NCI-H128 (cell line): Measurements from ENCODE around the gene LST1.

Experiments used
- DNase-seq: peaks from one replicate; lab custom pipeline; 2025; ENCODE audit not compliant: unreplicated experiment; lab: John Stamatoyannopoulos, UW

The LST1 gene

GRCh38 chr6:31619805-31620585 lies 33.9 kb downstream of the LST1 start:
- peak; percentile 100 for DNase-seq

DNA sequence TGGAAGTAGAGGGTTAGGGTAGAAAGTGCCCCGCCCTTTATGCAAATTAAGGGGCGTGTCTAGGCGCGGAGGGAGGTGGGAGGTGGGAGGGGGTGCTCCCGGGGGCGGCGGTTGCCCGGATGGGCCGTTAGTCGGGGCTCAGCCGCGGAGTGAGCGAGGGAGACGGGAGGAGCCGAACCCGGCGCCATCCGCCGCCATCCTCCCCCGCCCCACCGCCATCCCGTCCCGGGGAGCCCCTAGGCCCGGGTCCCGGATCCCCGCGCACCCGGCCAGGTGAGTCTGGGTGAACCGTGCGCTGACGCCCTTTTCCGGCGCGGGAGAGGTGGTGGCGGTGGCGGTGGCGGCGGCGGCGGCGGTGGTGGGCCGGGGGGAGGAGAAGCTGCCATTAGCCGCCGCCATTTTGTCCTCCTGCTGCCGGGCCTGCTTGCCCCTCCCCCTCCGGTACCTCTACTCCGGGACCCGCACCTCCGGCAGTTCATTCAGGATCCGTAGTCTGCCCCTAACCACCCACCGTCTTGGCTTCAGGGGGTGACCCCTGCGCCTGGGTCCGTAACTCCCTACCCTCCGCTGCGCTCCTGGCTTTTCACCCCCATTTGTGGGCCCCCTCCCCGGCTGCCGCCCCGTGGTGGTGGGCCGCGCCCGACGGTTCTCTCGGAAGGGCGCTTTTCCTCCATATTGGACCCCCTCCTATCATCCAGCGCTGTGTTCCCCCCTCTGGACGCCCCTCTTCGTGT lies 34.7 kb downstream of the LST1 start, which contains the start of gene PRRC2A:
Gene PRRC2A (plus strand): TSS at position 130 of the 734 bp plus-strand sequence. CDS start 2,075 bp downstream, outside the sequence.
- DNase-seq, result peak; percentile 66

- no peak for DNase-seq
These were observed 35.4 kb downstream of the LST1 start for GRCh38 chr6:31621320-31621939.

DNA sequence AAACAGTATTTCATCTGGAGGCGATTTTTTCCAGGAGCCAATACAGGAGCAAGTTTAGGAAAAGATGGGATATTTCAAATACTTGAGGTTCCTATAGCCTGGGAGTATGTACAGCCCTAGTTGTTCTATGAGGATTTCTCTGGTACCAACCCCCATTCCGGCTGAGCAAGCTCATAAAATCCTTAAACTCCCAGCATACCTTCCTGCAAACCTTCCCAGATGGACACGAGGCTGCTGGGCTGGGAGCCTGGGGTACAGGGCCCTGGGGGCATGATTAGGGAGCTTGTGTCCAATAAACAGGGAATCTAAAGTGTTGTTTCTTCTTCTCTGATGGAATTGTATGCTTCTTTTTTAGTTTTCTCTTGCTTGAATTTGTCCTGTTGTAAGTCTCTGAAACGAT lies 35.9 kb downstream of the LST1 start:
- DNase-seq, result no peak

GRCh38 chr6:31622684-31623091 lies 36.6 kb downstream of the LST1 start:
- DNase-seq, result no peak

DNA sequence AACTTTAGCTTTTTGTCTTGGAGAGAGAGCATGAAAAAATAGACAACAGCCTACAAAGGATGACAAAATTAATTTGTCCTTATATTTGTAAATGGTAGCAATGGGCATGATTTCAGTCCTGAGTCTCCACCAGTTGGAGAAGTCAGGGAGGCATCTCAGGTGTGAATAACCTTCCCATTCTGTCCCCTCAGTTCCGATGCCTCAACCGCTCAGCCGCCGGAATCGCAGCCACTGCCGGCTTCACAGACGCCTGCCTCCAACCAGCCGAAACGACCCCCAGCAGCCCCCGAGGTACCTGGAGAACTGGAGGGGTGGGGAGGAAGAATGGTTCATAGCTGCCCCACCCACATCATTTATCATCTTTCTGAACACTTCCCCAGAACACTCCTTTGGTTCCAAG lies 38.0 kb downstream of the LST1 start:
- DNase-seq, result no peak

DNA sequence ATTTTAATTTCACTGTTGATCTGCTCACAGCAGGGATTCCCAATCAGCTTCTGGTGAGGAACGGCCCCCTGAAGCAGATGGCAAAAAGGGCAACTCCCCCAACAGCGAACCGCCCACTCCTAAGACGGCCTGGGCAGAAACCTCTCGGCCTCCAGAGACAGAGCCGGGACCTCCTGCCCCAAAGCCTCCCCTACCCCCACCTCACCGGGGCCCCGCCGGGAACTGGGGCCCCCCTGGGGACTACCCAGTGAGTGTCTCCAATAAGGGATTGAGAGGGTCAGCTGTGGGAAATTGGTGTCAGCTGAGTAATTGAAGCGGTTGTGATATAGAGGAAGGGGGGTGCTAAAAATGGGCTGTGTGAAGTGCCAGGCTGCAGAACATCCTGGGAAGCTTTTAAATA lies 40.9 kb downstream of the LST1 start:
- no peak for DNase-seq

DNA sequence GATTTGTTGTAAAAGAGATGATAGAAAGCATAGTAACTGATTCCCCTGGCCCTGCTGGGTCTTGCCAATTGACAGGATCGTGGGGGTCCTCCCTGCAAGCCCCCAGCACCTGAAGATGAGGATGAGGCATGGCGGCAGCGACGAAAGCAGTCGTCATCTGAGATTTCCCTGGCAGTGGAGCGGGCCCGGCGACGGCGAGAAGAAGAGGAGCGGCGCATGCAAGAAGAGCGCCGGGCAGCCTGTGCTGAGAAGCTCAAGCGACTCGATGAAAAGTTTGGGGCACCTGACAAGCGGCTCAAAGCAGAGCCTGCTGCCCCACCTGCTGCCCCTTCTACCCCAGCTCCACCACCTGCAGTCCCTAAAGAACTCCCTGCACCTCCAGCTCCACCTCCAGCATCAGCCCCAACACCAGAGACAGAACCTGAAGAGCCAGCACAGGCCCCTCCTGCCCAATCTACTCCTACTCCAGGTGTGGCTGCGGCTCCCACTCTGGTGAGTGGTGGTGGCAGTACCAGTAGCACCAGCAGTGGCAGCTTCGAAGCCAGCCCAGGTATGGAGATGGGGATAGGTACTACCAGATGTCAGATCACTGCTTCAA lies 41.7 kb downstream of the LST1 start:
- no peak for DNase-seq

- DNase-seq, result no peak
These were observed 42.9 kb downstream of the LST1 start for GRCh38 chr6:31629014-31629413.

GRCh38 chr6:31630177-31630934 lies 44.3 kb downstream of the LST1 start:
- DNase-seq, result no peak

GRCh38 chr6:31631209-31631608 lies 45.1 kb downstream of the LST1 start:
- no peak for DNase-seq

DNA sequence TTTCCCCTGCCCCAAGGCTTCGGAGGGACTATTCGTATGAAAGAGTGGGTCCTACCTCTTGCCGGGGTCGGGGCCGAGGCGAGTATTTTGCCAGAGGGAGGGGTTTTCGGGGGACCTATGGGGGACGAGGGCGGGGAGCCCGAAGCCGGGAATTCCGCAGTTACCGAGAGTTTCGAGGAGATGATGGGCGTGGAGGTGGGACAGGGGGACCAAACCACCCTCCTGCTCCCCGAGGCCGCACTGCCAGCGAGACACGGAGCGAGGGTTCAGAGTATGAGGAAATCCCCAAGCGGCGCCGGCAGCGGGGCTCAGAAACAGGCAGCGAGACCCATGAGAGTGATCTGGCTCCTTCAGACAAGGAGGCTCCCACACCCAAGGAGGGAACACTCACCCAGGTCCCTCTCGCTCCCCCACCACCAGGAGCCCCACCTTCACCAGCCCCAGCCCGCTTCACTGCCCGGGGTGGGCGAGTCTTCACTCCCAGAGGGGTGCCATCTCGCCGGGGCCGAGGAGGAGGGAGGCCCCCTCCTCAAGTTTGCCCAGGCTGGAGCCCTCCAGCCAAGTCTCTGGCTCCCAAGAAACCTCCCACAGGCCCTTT lies 45.7 kb downstream of the LST1 start:
- no peak for DNase-seq

GRCh38 chr6:31632279-31632946 lies 46.3 kb downstream of the LST1 start:
- DNase-seq, result no peak

- no peak for DNase-seq
These were observed 47.4 kb downstream of the LST1 start for GRCh38 chr6:31633447-31633846.

- no peak for DNase-seq
These were observed 48.1 kb downstream of the LST1 start for GRCh38 chr6:31634131-31634530.

DNA sequence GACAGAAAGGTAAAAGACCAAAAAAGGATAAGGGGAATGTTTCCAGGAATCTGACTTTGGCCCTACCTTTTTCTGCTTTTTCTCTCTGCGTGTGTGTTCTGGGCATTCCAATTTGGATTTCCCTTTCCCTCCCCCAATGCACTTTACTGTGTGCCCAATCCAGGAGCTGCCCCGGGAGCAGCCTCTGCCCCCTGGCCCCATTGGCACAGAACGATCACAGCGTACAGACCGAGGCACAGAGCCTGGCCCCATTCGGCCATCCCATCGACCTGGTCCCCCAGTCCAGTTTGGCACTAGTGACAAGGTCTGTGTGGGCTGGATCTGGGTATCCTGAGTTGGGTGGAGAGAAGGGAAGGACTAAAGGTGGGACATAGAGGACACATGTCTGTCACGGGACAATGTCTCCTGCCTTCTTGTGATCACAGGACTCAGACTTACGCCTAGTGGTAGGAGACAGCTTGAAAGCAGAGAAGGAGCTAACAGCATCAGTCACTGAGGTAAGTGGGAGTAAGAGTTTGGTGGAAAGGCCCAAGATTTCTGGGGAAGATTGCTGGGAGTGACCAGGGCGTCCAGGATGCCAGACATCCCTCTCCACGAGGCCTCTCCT lies 49.0 kb downstream of the LST1 start:
- DNase-seq, result no peak

DNA sequence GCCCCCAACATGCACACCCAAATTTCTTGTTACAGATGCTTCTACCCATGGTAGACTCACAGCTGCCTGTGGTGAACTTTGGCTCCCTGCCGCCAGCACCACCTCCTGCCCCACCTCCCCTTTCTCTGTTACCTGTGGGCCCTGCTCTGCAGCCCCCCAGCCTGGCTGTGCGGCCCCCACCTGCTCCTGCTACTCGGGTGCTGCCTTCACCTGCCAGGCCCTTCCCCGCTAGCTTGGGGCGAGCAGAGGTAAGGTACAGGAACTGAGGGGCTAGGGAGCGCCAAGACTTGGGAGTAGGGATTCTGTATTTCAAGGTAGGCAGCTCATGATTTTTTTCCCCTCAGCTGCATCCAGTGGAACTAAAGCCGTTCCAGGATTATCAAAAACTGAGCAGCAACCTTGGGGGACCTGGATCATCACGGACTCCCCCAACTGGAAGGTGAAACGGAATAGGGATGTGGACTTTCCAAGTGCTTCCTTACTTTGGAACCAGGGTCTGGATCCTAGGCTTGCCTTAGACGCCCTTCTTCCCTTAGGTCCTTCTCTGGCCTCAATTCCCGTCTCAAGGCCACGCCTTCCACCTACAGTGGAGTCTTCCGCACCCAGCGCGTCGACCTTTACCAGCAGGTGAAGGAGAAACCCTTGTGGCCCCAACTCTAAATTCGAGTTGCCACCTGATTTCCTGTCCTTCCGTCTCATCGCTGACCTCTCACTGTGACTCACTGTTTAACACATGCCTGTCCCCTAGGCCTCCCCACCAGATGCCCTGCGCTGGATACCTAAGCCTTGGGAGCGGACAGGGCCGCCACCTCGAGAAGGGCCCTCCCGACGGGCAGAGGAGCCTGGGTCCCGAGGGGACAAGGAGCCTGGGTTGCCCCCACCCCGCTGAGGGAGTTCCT lies 50.9 kb downstream of the LST1 start:
- DNase-seq, result no peak
